Neural crest cell (in vitro differentiated cells): Measurements from ENCODE around the gene PLA2G3. TPM values are rescaled to one million over a fixed set of nuclear protein-coding genes. Genes with fewer than 3 reads are reported as not detected.

Experiments used
- DNase-seq: peaks from one replicate; pipeline ENCODE4 v3.0.0; 2021; ENCODE audit warnings: low read depth, mixed read lengths, low spot score
- H3K27ac Mint-ChIP-seq: one replicate; pipeline ENCODE4 v1.8.0; 2021; ENCODE audit warnings: mild to moderate bottlenecking, mixed read lengths; ENCODE audit not compliant: unreplicated experiment
- H3K27me3 Mint-ChIP-seq: 2 replicates; pipeline ENCODE4 v1.8.0; 2021; ENCODE audit warnings: low read depth, mild to moderate bottlenecking, mixed read lengths
- H3K36me3 Mint-ChIP-seq: 2 replicates; pipeline ENCODE4 v1.8.0; 2021; ENCODE audit warnings: low read depth, mild to moderate bottlenecking, mixed read lengths
- H3K4me1 Mint-ChIP-seq: 2 replicates; pipeline ENCODE4 v1.8.0; 2021; ENCODE audit warnings: mixed read lengths
- H3K4me3 Mint-ChIP-seq: one replicate; pipeline ENCODE4 v1.8.0; 2021; ENCODE audit warnings: mild to moderate bottlenecking, mixed read lengths
- H3K9me3 Mint-ChIP-seq: 2 replicates; pipeline ENCODE4 v1.8.0; 2021; ENCODE audit warnings: mixed read lengths
- CTCF ChIP-seq: fragments of 200-600 bp; sonication (generic); conservative IDR thresholded peaks from 2 replicates; pipeline ENCODE4 v1.5.0; 2021; ENCODE audit warnings: antibody characterized with exemption, mild to moderate bottlenecking
- total RNA-seq: library from RNA; stranded (reverse); gene quantifications from 2 replicates; pipeline ENCODE4 v1.2.1, GENCODE V29; 2021

Gene PLA2G3
- total RNA-seq, 1 donor from 2014 or later: 24.7 TPM

- no peaks in the 10 kb centered on the region for H3K9me3 Mint-ChIP-seq
- DNase-seq: peak; percentile 83
- H3K27ac Mint-ChIP-seq: no peak within 1 kb of the TSS
- peak within 1 kb of the TSS; percentile 78 for H3K4me3 Mint-ChIP-seq
- peaks cover 6% of the 10 kb centered on the region for H3K4me1 Mint-ChIP-seq
- H3K27me3 Mint-ChIP-seq: peaks cover 14% of the 10 kb centered on the region
- peak; percentile 93 for TF ChIP-seq CTCF
- no peaks in the 10 kb centered on the region for H3K36me3 Mint-ChIP-seq
Observed at GRCh38 chr22:31107178-31107893, 33.0 kb downstream of the PLA2G3 start, which contains the start of gene SELENOM. Gene SELENOM, minus strand, starts transcription at chr22:31107568. Its CDS starts 63 bp downstream, at chr22:31107505.

- no peak for DNase-seq
- H3K27ac Mint-ChIP-seq: no peak overlapping the region
- H3K9me3 Mint-ChIP-seq: no peaks in the 10 kb centered on the region
- TF ChIP-seq CTCF: no peak
- H3K27me3 Mint-ChIP-seq: peaks cover 14% of the 10 kb centered on the region
- H3K4me3 Mint-ChIP-seq: peak overlapping the region; percentile 75
- H3K36me3 Mint-ChIP-seq: no peaks in the 10 kb centered on the region
- H3K4me1 Mint-ChIP-seq: peaks cover 6% of the 10 kb centered on the region
Observed at GRCh38 chr22:31106731-31107177, 33.6 kb downstream of the PLA2G3 start.

- Mint-ChIP-seq H3K27me3 (peaks cover 14% of the 10 kb centered on the region), H3K4me1 (peaks cover 6% of the 10 kb centered on the region), H3K36me3 (no peaks in the 10 kb centered on the region), H3K9me3 (no peaks in the 10 kb centered on the region), H3K27ac (no peak overlapping the region), H3K4me3 (peak overlapping the region; percentile 45)
- no peak for DNase-seq
- TF ChIP-seq CTCF: no peak
Observed at GRCh38 chr22:31106001-31106571, 34.2 kb downstream of the PLA2G3 start.

GRCh38 chr22:31105282-31105929 is 34.9 kb downstream of the PLA2G3 start:
- H3K9me3 Mint-ChIP-seq: no peaks in the 10 kb centered on the region
- H3K27ac Mint-ChIP-seq: no peak overlapping the region
- H3K36me3 Mint-ChIP-seq: no peaks in the 10 kb centered on the region
- no peak for TF ChIP-seq CTCF
- H3K27me3 Mint-ChIP-seq: peaks cover 14% of the 10 kb centered on the region
- peaks cover 6% of the 10 kb centered on the region for H3K4me1 Mint-ChIP-seq
- no peak for DNase-seq
- H3K4me3 Mint-ChIP-seq: peak overlapping the region; percentile 45

- TF ChIP-seq CTCF: peak; percentile 61
- H3K9me3 Mint-ChIP-seq: no peaks in the 10 kb centered on the region
- peaks cover 14% of the 10 kb centered on the region for H3K27me3 Mint-ChIP-seq
- DNase-seq: peak; percentile 29
- H3K27ac Mint-ChIP-seq: no peak overlapping the region
- no peak overlapping the region for H3K4me3 Mint-ChIP-seq
- H3K4me1 Mint-ChIP-seq: peaks cover 6% of the 10 kb centered on the region
- H3K36me3 Mint-ChIP-seq: no peaks in the 10 kb centered on the region
Observed at GRCh38 chr22:31104869-31105268, 35.4 kb downstream of the PLA2G3 start.
